ENCODE results near the gene BICRA. TPM values are rescaled to one million over a fixed set of nuclear protein-coding genes. Genes with fewer than 3 reads are reported as not detected.
"Not testable (repeated sequence)": the region's sequence is repeated elsewhere in the genome, so short reads cannot be mapped to it uniquely, and the experiment has no call there.

The BICRA gene
- total RNA-seq, 2 experiments from 2014 or later, result 8.9 to 10.2 TPM

GRCh38 chr19:47698631-47699359 is 89.9 kb downstream of the BICRA start:
- H3K4me1 Mint-ChIP-seq, result peaks cover 2% of the 10 kb centered on the region
- H3K27ac Mint-ChIP-seq, result no peak overlapping the region
- H3K9me3 Mint-ChIP-seq, result no peaks in the 10 kb centered on the region
- H3K36me3 Mint-ChIP-seq, result no peaks in the 10 kb centered on the region
- H3K4me3 Mint-ChIP-seq, result no peak overlapping the region
- no peaks in the 10 kb centered on the region for H3K27me3 Mint-ChIP-seq
- DNase-seq, result no peak

DNA sequence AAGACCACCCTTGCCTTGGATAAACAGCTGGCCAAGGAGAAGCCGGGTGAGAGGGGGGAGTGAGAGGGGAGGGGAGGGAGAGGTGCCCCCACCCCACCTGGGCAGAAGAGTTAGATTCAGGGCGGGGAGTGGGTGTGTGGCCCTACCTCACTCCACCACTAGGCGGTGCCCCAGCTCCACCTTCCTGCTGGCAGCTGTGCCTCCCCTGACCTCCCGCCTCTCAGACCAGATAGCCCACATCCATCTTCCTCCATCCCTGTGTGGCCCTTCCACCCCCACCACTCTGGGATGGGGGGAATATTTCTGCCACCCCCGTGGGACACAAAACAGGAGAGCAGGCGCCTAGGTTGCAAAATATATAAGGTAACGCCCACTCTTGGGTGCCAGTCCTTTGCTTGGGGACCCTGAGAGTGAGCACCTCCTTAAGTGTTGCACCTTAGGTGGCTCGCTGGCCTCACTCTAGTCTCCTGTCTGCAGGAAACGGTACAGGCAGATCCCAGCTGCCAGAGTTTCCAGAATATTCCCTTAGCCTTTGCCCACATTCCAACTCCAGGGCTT is 90.5 kb downstream of the BICRA start:
- Mint-ChIP-seq H3K9me3 (no peaks in the 10 kb centered on the region), H3K4me3 (no peak overlapping the region), H3K4me1 (peaks cover 2% of the 10 kb centered on the region), H3K36me3 (no peaks in the 10 kb centered on the region), H3K27ac (no peak overlapping the region), H3K27me3 (no peaks in the 10 kb centered on the region)
- DNase-seq, result peak; percentile 47

- no peaks in the 10 kb centered on the region for H3K27me3 Mint-ChIP-seq
- H3K36me3 Mint-ChIP-seq, result no peaks in the 10 kb centered on the region
These were observed 92.2 kb downstream of the BICRA start for GRCh38 chr19:47700934-47701716.

GRCh38 chr19:47701717-47702552 is 93.0 kb downstream of the BICRA start:
- Mint-ChIP-seq H3K36me3 (no peaks in the 10 kb centered on the region), H3K27me3 (no peaks in the 10 kb centered on the region), H3K9me3 (no peaks in the 10 kb centered on the region), H3K4me3 (no peak overlapping the region), H3K4me1 (peaks cover 5% of the 10 kb centered on the region), H3K27ac (no peak overlapping the region)
- no peak for DNase-seq

More at GRCh38 chr19:47700934-47701716, 92.2 kb downstream of the BICRA start:
- Mint-ChIP-seq H3K4me1 (peaks cover 5% of the 10 kb centered on the region), H3K4me3 (no peak overlapping the region), H3K9me3 (no peaks in the 10 kb centered on the region), H3K27ac (no peak overlapping the region)
- DNase-seq, result no peak

GRCh38 chr19:47702671-47703070 is 93.7 kb downstream of the BICRA start:
- Mint-ChIP-seq H3K27ac (no peak overlapping the region), H3K9me3 (no peaks in the 10 kb centered on the region), H3K4me3 (no peak overlapping the region), H3K36me3 (no peaks in the 10 kb centered on the region), H3K4me1 (peaks cover 5% of the 10 kb centered on the region), H3K27me3 (peaks cover 3% of the 10 kb centered on the region)
- no peak for DNase-seq

GRCh38 chr19:47703301-47703700 is 94.4 kb downstream of the BICRA start:
- DNase-seq, result no peak

DNA sequence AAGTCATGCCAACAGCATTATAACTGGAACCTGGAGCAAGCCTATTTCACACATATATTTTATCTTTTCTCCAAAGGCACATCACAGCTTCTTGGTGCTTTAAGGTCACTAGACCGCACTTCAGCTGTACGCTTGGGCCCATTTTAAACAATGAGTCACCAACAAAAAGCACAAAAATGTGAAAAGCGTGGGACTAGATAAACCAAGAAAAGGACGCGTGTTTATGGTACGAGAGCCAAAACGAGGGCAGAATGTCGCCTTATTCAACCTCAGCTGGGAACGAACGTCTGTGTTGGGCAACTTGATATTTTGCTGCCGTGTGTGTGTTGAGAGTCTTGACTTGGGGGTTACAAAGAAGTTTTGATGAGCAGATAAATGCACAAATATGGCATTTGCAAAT is 95.1 kb downstream of the BICRA start:
- DNase-seq, result no peak
- H3K4me1 Mint-ChIP-seq, result peaks cover 2% of the 10 kb centered on the region
- no peaks in the 10 kb centered on the region for H3K9me3 Mint-ChIP-seq
- H3K4me3 Mint-ChIP-seq, result no peak overlapping the region
- H3K27ac Mint-ChIP-seq, result no peak overlapping the region
- peaks cover 3% of the 10 kb centered on the region for H3K27me3 Mint-ChIP-seq
- H3K36me3 Mint-ChIP-seq, result no peaks in the 10 kb centered on the region

More at GRCh38 chr19:47703301-47703700, 94.4 kb downstream of the BICRA start:
- H3K9me3 Mint-ChIP-seq, result no peaks in the 10 kb centered on the region
- no peak overlapping the region for H3K27ac Mint-ChIP-seq
- H3K27me3 Mint-ChIP-seq, result peaks cover 3% of the 10 kb centered on the region
- H3K36me3 Mint-ChIP-seq, result no peaks in the 10 kb centered on the region
- no peak overlapping the region for H3K4me3 Mint-ChIP-seq
- peaks cover 2% of the 10 kb centered on the region for H3K4me1 Mint-ChIP-seq

DNA sequence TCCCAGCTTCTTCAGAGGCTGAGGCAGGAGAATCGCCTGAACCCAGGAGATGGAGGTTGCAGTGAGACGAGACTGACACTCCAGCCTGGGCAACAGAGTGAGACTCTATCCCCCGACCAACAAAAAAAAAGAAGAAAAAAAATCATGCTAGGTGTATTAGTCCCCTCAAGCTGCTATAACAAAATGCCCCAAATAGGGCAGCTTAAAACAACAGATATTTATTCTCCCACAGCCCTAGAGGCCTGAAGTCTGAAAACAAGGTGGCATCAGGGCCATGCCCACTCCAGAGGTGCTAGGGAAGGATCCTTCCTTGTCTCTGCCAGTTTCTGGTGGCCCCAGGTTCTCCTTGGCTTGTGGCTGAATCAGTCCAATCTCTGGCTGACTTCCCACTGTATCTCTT is 95.7 kb downstream of the BICRA start:
- peaks cover 6% of the 10 kb centered on the region for H3K27me3 Mint-ChIP-seq
- H3K4me1 Mint-ChIP-seq, result peaks cover 2% of the 10 kb centered on the region
- H3K27ac Mint-ChIP-seq, result no peak overlapping the region
- DNase-seq, result no peak
- no peaks in the 10 kb centered on the region for H3K9me3 Mint-ChIP-seq
- H3K36me3 Mint-ChIP-seq, result no peaks in the 10 kb centered on the region
- H3K4me3 Mint-ChIP-seq, result no peak overlapping the region

DNA sequence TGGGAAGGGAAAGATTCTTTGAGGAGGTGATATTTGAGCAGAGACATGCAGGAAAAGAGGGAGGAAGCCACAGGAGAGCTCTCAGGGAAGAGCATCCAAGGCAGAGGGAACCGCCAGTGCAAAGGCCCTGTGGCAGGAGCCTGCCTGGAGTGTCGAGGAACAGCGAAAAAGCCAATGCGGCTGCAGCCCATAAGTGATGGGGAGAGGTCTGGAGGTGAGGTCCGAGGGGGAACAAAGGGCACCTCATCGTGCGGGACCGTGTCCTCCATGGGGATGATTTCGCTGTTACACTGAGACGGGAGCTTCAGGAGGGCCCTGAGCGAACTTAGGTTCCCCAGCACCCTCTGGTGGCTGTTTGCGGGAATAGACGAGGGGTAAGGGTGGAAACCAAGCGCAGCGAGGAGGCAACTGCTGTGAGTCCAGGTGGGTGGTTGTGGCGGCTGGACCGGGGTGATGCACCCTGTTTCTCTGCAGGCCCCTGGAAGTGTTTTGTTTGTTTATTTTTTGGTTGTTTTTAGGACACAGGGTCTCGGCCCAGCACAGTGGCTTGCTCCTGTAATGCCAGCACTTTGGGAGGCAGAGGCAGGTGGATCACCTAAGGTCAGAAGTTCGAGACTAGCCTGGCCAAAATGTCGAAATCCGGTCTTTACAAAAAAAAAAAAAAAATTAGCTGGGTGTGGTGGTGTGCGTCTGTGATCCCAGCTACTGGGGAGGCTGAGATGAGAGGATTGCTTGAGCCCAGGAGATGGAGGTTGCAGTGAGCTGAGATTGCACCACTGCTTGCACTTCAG is 98.4 kb downstream of the BICRA start:
- Mint-ChIP-seq H3K4me1 (peaks cover 2% of the 10 kb centered on the region), H3K4me3 (no peak overlapping the region), H3K36me3 (no peaks in the 10 kb centered on the region), H3K9me3 (no peaks in the 10 kb centered on the region), H3K27me3 (peaks cover 24% of the 10 kb centered on the region), H3K27ac (no peak overlapping the region)
- peak; percentile 80 for DNase-seq

DNA sequence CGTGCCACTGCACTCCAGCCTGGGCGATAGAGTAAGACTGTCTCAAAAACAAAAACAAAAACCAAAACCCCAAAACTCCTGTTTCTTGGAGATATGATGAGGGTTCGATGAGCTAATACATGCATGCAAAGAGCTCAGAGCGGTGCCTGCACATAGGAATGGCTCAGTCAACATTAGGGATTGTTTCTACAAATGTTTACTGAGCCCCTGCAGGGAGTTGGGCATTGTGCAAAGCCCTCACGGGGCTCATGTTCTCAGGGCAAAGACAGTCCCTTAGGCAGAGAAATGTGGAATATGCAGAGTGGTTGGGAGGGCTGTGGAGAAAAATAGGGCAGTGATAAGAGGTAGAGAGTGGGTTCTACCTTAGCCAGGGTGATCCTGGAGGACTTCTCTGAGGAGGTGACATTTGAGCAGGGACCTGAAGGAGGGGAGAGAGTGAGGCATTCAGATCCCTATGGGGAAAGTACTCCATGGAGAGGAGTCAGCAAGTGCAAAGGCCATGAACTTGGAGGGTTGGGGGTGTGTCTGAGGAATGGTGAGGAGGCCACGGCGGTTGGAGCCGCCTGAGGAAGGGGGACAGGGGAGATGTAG is 102.8 kb downstream of the BICRA start:
- Mint-ChIP-seq H3K9me3 (peaks cover 11% of the 10 kb centered on the region), H3K4me1 (peaks cover 4% of the 10 kb centered on the region), H3K27me3 (peaks cover 51% of the 10 kb centered on the region), H3K36me3 (peaks cover 5% of the 10 kb centered on the region), H3K4me3 (no peak overlapping the region), H3K27ac (no peak overlapping the region)
- DNase-seq, result no peak

DNA sequence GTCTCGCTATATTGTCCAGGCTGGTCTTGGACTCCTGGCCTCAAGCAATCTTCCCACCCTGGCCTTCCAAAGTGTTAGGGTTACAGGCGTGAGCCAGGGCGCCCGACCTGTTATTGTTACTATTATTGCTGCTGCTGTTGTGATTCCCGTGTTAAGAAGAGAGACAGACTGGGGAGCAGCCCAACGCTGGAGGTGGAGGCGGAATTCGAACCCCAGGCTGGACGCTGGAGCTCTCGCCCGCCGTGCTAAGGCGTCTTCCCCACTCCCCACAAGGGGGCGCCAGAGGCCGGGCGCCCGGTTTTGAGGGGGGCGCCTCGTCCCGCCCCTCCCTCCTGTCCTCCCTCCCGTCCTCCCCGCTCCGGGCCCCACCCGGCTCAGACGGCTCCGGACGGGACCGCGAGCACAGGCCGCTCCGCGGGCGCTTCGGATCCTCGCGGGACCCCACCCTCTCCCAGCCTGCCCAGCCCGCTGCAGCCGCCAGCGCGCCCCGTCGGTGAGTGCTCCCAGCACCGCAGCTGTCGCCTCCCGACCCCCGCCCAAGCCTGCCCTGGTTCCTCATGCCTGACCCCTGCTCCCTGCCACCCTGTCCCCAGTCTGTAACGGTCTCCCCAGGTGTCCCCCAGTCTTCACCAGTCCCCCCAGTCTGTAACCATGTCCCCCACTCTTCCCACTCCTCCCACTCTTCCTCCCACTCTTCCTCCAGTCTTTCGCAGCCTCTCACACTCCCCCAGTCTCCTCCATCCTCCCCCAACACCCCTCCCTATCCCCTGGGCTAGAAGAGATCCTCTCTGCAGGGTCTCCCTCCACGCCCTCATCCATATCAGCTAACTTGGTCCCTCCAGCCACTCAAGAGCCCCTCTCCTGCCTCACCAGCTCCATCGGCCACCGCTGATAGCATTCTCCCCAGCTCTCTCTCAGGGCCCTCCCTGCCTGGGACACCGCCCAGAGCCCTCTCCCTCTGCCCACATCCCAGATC is 104.4 kb downstream of the BICRA start, which contains the start of gene EHD2:
EHD2 (plus strand) TSS at position 377 of the 976 bp plus-strand sequence. CDS start 3,191 bp downstream, outside the sequence.
- peak; percentile 58 for DNase-seq
- peaks cover 11% of the 10 kb centered on the region for H3K9me3 Mint-ChIP-seq
- peaks cover 4% of the 10 kb centered on the region for H3K4me1 Mint-ChIP-seq
- H3K36me3 Mint-ChIP-seq, result peaks cover 5% of the 10 kb centered on the region
- H3K4me3 Mint-ChIP-seq, result peak within 1 kb of the TSS; percentile 44
- H3K27ac Mint-ChIP-seq, result no peak within 1 kb of the TSS
- peaks cover 56% of the 10 kb centered on the region for H3K27me3 Mint-ChIP-seq

- peaks cover 5% of the 10 kb centered on the region for H3K36me3 Mint-ChIP-seq
- peaks cover 56% of the 10 kb centered on the region for H3K27me3 Mint-ChIP-seq
- H3K4me1 Mint-ChIP-seq, result peaks cover 4% of the 10 kb centered on the region
- no peak for DNase-seq
- no peak overlapping the region for H3K27ac Mint-ChIP-seq
- peaks cover 11% of the 10 kb centered on the region for H3K9me3 Mint-ChIP-seq
- H3K4me3 Mint-ChIP-seq, result no peak overlapping the region
These were observed 105.4 kb downstream of the BICRA start for GRCh38 chr19:47714339-47714738.

- peaks cover 52% of the 10 kb centered on the region for H3K27me3 Mint-ChIP-seq
- not testable (repeated sequence) for H3K4me3 Mint-ChIP-seq, H3K4me1 Mint-ChIP-seq, H3K36me3 Mint-ChIP-seq, H3K27ac Mint-ChIP-seq, DNase-seq
- peaks cover 11% of the 10 kb centered on the region for H3K9me3 Mint-ChIP-seq
These were observed 105.9 kb downstream of the BICRA start for GRCh38 chr19:47714855-47715254.
